ENCODE results near the gene ADAM33.

DNA sequence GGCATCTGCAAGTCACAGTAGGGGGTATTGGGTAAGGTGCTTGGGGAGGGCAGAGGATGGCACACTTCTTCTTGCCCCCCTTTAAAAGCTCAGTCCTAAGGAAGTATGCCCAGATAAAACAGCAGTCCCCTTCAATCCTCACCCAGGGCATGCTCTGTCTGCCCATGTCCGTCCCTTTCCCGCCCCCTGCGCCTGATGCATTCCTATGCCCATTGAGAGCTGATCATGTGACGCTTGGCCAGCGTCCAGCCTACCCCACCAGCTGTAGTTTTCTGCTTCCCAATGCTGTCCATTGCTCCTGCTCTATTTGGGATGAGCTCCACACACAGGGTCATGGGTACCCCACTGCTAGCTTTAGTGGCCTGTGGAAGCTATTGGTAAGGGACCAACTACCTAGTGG, 22.3 kb upstream of the ADAM33 start:
- TF ChIP-seq, protein P1, sequence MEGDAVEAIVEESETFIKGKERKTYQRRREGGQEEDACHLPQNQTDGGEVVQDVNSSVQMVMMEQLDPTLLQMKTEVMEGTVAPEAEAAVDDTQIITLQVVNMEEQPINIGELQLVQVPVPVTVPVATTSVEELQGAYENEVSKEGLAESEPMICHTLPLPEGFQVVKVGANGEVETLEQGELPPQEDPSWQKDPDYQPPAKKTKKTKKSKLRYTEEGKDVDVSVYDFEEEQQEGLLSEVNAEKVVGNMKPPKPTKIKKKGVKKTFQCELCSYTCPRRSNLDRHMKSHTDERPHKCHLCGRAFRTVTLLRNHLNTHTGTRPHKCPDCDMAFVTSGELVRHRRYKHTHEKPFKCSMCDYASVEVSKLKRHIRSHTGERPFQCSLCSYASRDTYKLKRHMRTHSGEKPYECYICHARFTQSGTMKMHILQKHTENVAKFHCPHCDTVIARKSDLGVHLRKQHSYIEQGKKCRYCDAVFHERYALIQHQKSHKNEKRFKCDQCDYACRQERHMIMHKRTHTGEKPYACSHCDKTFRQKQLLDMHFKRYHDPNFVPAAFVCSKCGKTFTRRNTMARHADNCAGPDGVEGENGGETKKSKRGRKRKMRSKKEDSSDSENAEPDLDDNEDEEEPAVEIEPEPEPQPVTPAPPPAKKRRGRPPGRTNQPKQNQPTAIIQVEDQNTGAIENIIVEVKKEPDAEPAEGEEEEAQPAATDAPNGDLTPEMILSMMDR (IDR thresholded peaks at IDR 0.05; ENCODE audit: low read depth, low read length, missing input control), result no peak
- no peak for TF ChIP-seq FOXA2 (IDR thresholded peaks at IDR 0.05)
- TF ChIP-seq GABPA (IDR thresholded peaks at IDR 0.05 in 1 of 2, conservative IDR thresholded peaks at IDR 0.05 in 1 of 2), result no peak
- no peak for TF ChIP-seq RAD21 (IDR thresholded peaks at IDR 0.05)
- no peak for TF ChIP-seq SP1 (IDR thresholded peaks at IDR 0.05)
- TF ChIP-seq TAF1 (conservative IDR thresholded peaks at IDR 0.05), result no peak
- TF ChIP-seq ZBTB33 (IDR thresholded peaks at IDR 0.05), result no peak
- no peak for TF ChIP-seq YY1 (IDR thresholded peaks at IDR 0.05)
- no peak for TF ChIP-seq FOXA1 (IDR thresholded peaks at IDR 0.05)
- TF ChIP-seq, protein P2, sequence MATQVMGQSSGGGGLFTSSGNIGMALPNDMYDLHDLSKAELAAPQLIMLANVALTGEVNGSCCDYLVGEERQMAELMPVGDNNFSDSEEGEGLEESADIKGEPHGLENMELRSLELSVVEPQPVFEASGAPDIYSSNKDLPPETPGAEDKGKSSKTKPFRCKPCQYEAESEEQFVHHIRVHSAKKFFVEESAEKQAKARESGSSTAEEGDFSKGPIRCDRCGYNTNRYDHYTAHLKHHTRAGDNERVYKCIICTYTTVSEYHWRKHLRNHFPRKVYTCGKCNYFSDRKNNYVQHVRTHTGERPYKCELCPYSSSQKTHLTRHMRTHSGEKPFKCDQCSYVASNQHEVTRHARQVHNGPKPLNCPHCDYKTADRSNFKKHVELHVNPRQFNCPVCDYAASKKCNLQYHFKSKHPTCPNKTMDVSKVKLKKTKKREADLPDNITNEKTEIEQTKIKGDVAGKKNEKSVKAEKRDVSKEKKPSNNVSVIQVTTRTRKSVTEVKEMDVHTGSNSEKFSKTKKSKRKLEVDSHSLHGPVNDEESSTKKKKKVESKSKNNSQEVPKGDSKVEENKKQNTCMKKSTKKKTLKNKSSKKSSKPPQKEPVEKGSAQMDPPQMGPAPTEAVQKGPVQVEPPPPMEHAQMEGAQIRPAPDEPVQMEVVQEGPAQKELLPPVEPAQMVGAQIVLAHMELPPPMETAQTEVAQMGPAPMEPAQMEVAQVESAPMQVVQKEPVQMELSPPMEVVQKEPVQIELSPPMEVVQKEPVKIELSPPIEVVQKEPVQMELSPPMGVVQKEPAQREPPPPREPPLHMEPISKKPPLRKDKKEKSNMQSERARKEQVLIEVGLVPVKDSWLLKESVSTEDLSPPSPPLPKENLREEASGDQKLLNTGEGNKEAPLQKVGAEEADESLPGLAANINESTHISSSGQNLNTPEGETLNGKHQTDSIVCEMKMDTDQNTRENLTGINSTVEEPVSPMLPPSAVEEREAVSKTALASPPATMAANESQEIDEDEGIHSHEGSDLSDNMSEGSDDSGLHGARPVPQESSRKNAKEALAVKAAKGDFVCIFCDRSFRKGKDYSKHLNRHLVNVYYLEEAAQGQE (IDR thresholded peaks at IDR 0.05), result no peak
- TF ChIP-seq, protein P3, sequence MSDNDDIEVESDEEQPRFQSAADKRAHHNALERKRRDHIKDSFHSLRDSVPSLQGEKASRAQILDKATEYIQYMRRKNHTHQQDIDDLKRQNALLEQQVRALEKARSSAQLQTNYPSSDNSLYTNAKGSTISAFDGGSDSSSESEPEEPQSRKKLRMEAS (IDR thresholded peaks at IDR 0.05), result no peak
- TF ChIP-seq HNF4A (conservative IDR thresholded peaks at IDR 0.05), result no peak
- TF ChIP-seq EGR1 (IDR thresholded peaks at IDR 0.05; ENCODE audit: low read depth in 2 of 2), result no peak
